SIG-M5 treated with dmso at 0.1 percent for 504 hours (cell line): ENCODE data around the gene KCNA1.

Experiments
- DNase-seq: peaks from one replicate; lab custom pipeline; 2025; ENCODE audit not compliant: unreplicated experiment; lab: John Stamatoyannopoulos, UW

The KCNA1 gene

DNA sequence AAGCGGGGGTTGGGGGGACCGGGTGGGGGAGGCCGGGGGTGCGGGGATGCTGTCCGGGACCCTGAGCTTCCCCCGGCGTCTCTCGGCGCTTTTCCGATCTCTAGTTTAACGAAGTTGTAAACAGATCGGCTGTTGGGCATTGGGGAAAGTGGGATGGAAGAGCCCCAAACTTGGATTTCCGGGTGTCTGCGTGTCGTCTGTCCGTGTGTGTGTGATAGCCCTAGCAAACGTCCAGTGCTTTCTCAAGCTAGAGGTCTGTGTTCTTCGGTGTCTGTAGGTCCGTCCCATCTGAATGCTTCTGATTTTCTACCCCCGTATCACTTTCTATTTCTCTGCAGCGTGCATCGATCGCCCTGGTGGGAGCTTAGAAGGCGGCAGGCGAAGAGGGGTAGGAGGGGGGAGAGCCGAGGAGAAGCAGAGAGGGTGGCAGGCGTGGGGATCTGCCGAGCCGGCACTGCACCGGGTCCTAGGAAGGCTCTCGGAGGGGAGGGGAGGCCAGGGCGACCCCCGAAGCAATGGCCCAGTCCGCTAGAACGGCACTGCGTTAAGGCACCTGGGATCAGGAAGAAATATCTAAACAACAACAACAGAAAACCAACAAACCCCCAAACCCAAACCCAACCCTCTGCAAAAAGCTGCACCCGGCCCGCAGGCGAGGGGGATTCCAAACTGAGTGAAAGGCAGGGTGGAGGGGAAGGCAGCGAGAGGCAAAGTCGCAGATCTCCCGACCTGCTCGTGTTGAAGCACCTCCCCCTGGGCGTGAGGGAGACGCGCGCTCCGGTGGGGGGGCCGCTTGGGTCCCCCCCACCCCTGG is 1.0 kb downstream of the KCNA1 start:
- DNase-seq = no peak

DNA sequence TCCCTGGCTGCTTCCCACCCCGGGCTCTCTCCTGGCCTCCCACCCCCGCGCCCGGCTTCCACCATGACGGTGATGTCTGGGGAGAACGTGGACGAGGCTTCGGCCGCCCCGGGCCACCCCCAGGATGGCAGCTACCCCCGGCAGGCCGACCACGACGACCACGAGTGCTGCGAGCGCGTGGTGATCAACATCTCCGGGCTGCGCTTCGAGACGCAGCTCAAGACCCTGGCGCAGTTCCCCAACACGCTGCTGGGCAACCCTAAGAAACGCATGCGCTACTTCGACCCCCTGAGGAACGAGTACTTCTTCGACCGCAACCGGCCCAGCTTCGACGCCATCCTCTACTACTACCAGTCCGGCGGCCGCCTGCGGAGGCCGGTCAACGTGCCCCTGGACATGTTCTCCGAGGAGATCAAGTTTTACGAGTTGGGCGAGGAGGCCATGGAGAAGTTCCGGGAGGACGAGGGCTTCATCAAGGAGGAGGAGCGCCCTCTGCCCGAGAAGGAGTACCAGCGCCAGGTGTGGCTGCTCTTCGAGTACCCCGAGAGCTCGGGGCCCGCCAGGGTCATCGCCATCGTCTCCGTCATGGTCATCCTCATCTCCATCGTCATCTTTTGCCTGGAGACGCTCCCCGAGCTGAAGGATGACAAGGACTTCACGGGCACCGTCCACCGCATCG is 1.8 kb downstream of the KCNA1 start:
- no peak for DNase-seq

DNA sequence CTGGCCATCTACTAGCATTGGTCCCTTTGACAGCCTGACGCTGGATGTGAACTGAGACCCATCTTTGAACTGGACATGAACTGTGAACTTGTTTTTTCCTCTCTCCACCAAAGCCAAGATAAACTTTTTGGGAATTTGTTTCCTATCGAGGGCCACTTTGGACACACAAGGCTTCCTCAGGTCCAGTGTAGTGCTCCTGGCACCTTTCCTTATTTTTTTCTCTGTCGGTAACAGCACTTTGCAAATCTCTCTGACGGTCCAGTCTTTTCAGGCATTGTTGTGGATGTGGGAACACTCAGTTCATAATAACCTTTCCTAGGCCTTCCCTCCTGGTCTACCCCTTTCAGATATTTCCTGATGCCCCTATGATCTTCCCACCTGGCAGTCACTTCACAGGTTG is 5.0 kb downstream of the KCNA1 start:
- DNase-seq = no peak

DNA sequence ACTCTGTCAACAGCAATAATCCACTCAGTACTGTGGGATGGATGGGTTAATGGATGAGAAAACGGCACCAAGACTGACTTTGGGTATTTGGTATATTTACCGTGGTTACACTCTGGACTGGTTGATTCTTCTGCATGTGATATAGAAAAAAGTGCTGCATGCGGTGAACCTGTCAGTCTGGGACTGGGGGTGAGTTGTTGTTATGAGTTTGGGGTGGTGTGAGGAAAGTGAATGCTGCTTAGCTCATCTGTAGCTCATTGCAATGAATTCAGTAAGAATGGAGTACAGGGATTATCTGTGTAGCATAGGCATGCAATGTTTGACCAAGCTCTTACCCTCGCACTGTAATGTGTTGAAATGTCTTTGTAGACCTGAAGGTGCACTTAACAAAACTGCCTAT is 6.0 kb downstream of the KCNA1 start:
- DNase-seq = no peak

DNA sequence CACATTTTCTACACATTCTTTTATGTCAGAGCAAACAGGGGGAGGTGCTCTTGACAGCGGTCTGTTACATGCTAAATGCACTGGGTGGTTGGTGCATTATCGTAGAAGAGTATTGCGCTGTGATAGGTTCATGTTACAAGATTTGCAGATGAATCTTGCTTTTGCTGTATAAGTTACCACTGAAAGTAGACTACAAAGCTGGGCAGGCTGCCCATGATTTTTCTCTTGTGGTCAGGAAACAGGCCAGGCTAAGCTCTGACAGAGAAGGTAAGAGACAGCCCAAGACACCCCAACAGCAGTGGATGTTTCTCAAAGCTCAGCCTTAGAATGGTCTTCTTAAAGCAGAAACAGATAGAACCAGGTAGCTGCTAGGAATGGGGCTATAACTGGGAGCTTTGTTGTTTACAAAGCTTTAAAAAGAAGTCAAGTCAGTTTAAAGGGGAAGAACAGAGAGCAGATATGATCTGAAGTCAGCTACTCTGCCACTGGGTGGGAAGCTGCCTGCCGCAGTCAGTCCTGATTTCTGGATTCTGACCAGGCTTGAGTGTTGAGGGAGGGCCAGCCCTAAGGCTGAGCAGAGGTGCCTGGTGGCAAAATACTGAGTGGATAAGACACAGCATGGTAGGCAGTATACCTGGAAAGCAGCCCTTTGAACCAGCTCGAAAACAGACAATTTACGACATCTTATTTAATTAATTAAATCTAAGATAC is 9.4 kb downstream of the KCNA1 start:
- no peak for DNase-seq

DNA sequence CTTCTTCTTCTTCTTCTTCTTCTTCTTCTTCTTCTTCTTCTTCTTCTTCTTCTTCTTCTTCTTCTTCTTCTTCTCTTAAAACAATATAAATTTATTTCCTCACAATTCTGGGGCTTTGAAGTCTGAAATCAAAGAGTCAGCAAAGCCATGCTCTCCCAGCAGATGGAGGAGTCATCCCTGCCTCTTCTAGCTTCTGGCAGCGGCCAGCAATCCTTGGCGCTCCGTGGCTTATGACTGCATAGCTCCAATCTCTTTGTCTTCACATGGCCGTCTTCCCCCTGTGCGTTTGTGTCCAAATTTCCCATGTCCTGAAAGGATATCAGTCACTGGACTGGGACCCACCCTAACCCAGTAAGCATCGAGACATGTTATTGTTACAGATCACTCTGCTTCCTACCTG is 22.9 kb downstream of the KCNA1 start:
- DNase-seq = no peak

DNA sequence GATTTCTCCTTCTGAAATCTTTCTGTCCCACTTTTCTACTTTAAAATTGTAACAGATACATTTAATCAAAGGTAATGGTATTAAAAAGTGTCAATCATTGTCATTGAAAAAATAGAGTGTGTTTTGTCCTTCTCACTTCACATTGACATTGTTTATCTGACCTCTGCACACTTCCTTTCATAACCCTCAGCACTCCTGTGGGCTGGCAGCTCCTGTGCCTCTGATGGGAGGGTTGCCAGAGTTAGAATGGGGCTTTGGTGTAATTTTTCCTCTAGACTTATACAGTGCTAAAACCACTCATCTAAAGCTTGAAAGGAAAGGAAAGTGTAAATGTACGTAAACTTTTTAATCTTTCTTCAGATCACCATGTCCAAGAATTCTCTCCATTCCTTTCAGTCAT is 23.7 kb downstream of the KCNA1 start:
- no peak for DNase-seq

DNA sequence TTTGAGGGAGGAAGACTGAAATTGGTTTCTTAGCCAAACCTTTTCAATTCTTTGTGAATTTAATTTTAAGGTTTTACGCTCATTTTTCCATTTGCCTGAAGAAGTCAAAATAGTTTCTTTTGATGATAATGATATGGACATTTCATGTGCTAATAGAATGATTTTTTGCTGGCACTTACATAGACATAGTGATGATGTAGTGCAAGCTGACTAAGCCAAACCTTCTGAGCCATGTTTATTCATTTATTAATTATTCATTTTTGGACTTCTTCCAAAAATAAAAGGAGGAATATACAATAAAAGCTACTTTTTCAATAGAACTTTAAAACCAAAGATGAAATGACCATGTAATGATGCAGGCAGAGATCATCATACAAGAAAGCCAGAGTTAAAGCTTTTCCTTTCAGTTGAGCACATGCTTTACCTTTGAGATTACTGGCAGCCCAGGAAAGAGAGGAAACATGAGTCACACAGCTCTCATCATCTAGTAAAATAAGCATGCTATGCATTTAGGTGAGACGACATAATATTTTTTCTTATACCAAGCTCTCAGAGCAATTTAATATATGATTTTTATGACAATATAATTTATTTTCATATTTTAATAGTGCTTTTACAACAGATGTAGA is 24.8 kb downstream of the KCNA1 start:
- DNase-seq = no peak

DNA sequence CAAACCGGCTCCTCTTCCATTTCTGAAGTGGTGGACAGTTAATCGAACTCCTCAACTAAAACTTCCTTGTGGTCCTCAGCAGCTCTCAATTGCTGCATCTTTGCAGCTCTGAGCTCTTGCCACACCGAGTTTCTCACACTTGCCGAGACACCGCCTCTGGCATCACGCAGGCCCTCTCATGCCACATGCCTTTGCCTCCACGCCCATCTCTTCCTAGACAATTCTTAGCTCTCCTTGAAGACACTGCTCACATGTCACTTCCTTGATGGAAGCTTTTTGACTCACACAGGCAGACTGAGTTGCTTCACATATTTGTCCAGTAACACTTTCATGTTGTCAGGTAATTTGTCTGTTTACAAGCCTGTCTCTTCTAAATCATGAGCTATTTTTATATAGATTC is 29.2 kb downstream of the KCNA1 start:
- no peak for DNase-seq

DNA sequence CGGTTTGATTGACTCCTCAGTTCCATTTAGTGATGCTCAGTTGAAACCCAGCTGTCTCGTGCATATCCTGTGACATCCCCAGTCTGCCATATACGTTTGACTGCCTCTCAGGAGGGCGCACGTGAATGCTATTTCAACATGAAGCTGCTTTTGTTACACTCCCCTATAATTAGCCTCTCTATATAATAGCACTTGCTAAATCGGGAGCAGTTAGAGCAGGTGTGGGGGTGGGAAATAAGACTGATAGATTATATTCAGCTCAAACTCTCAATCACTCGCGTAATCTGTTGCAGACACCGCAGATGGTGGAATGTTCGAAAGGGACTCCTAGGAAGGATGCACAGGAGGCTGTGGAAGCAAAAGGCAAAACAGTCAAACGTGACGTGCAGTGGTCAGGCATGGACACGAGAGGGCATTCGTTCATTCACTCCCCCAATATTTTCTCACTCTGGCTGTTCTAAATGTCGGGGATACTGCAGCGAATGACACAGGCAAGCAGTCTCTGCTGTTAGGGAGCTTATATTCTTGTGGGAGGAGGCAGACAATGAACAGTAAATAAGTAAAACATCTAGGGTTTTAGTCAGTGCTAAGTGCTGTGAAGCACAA is 29.8 kb downstream of the KCNA1 start:
- DNase-seq = no peak

DNA sequence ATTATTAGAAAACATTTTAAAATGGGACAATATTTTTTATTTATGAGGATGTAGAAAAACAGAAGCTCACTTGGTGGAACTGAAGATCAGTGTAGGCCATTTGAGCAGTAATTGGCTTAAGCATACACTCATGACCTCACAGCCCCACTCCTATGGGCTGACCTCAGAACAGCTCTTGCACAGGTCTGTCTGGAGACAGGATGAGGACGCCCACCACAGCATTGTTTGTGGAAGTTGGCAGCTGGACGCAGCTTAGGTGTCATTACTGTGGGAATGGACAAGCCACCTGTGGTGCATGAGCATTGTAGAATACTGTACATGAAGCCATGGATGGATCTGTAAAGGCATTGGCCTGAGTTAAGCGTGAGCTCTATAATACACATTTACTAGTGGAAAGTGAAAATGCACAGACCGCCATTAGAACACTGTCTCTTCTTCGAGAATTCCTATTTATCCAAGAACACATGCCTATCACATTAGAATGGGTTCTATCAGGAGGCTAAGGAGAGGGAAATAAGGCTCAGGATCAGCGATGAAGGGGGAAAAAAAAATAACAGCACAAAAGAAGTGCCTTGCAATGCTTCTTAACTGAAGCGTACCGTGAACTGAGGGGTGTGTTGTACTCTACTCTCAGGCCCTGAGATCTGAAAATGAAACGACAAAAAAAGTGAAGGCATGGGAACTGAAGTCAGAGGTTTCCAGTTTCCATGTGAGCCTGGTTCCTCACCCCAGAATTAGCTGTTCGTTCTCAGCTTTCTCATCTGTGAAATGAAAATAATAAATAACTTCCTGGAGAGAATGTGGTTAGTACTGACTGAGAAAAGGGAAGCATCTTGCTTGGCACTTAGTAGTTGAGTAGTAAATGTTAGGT is 33.6 kb downstream of the KCNA1 start:
- DNase-seq = no peak

DNA sequence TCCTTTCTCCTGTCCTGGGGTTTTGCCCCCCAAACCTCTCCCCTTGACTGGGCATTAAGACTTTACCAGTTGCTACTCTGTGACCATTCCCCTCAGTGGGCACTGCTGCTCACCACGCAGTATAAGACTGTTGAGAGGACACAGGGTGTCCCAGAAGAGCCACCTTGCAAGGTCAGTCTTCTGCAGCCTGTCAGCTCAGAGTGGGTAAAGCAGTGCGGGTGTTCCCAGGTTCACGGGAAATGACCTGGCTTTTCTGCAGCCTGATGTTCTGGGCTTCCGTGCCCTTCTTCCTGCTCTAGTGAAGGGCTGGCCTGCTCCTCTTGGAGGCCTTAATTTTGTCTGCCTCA is 34.2 kb downstream of the KCNA1 start:
- no peak for DNase-seq

DNA sequence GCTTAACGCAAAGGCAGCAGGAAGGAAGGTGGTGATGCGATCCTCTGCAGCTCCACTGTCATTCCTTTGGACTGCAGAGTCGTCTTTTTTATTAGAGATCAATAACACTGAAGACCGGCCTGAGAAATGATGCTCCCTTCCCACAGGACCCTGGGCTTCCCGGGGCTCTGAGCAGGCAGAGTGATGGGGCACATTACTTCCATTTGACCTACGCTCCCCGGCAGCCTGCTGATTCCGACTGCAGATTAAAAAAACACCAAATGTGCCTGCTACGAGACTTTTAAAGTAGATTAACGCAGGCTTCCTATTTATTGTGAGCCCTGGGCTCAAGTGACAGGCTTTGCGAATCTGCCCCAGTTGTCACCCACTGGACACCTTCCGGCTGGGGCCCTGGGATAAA is 37.5 kb downstream of the KCNA1 start:
- DNase-seq = no peak

DNA sequence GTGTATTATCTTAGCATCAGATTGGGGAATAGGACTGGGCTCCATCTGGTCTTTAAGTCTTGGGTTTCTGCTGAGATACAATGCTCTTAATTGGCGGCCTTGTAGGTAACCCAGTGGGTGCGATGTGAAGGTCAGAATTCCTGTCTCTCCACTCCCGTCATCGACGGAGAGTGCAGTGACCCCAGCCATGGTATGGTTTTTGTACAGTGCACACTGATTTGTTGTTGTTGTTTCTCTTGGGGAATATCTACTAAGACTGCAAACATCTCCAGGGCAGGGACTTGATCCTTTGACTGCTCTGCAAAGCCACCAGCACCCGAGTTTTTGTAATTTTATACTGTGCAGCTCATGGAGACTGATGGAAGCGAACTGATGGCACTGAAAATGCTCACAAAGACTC is 41.4 kb downstream of the KCNA1 start:
- no peak for DNase-seq

DNA sequence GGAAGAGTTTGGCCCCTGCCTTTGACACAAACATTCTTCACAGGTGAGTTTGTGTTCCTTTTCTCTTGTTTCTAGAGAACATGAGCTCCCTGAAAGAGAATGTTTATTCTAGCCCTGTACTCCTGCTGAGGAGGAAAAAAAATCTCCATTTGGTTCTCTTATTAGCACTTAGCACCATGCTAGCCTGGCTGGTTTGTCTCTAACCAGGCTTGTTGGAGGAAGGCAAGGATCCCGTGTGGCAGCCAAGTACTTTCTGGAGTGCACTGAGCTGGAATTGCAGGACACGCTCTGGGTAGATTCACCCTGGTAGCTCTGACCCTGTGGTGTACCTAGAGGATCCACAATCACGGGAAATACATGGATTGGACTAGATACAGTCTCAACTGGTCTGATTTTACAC is 41.9 kb downstream of the KCNA1 start:
- no peak for DNase-seq

DNA sequence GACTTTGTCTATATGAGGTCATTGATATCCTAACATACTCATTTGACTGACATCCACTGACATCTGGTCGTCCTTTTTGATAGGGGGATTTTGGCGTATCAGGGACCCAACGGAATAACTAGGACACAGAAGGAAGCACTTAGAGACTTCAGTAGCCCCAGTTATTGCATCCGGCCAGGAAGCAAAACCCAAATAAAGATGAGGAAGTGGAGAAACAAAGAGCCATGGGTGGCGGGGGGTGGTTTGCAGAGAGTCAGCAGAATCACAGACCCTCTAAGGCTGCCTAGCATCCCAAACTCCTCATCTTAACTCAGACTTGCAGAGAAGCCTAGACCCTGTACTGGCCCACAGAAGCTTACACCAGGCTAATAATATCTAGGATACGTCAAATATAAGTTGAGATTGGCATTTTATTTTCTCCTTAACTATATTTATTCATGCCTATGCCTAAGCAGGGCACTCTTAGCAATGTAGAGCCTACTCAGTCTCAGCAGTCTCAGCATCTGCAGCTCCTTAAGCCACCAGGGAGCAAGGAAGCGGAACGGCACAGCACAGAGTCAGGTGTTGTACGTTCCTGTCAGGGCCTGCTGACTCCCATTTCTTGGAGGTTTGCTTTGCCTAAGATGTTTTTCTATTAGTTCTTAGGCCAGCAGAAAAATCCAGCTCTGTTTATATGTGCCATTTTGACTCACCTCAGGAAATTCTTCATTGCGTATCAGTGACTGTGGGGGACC is 45.1 kb downstream of the KCNA1 start:
- no peak for DNase-seq

DNA sequence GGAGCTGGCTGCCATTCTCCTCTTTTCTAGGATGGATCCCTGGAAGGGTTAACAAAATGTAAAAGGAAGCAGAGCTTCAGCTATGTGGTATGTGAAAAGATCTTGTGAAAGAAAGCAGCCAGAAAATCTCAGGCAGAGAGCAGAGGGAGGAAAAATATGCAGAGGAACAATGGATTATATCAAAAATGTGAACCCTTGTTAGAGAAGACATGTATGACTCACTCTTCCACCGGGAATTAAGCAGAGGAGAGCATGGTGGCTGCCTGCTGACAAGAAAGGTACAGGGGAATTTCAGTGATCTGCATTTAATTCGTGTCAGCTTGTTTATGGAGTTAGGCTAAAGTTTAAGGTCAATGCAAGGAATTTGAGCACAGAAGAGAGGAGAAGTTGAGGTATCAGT is 46.3 kb downstream of the KCNA1 start:
- no peak for DNase-seq

DNA sequence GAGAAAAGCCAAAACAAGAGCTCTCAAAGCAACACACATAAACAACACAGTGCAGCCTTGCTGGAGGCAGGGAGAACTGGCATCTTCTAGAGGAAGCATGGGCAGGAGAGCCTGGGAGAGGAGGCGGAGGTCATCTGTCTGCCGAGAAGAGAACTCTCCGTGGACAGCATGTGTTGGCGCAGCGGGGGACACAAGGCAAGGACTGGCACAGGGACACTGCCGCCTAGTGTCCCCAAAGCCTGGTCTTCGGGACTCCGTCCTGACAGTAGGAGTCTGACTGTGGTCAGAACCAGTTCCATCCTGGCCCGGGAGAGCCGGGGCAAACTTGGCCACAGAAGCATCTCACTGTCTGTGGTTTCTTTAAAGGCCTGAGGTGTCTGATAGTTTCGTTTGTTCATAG is 47.3 kb downstream of the KCNA1 start:
- DNase-seq = no peak

DNA sequence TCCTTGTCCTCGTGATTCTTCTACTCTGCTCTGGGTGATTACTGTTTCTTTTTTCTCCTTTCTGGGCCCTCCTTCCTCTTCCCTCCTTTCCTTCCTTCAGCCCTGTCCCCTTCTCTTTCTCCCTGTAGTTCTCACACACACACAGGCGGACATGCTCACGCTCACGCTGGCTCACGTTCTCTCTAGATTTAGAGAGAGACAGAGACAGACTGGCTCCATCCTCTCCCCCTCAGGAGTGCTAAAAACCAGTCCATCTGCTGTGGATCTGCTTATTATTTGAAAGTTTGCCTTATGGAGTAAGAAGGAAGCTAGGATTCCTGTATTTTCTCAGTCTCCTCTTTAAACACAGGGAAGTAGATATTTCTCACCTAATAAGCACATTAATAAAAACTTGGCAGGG is 48.1 kb downstream of the KCNA1 start:
- DNase-seq = no peak
